Loucy (cell line): ENCODE measurements around the gene PTP4A1.

Experiments used
- EZH2phosphoT487 ChIP-seq: fragments of 200-600 bp; IDR thresholded peaks from 2 replicates; pipeline ENCODE4 v1.6.1; 2018; ENCODE audit warnings: antibody characterized with exemption, mild to moderate bottlenecking, moderate library complexity, borderline replicate concordance
- TF ChIP-seq, protein P1 (sequence below): fragments of 200-600 bp; sonication (generic); conservative IDR thresholded peaks from 2 replicates; pipeline ENCODE4 v1.5.1; 2014; ENCODE audit warnings: mild to moderate bottlenecking, antibody characterized with exemption, low read length

DNA sequence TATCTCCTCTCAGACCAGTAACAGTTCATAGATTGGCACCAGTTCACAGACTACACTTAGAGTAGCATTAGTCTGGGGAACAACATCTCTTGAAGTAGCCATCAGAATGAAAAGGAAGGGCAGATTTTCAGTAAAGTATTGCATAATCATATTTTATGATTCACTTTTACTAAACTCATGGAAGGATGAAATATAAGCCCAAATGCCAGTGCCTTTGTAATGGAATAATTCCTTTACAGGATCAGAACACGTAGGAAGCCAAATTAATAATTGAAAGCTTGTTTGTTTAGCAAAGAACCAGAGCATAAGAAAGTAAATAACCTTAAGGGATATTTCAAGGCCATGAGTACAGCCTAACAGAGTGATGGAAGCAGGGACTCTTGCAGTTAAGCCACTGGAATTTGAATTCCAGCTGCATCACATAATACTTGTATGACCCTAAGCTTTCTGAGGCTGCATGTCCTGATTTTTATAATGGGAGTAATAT is 11.4 kb upstream of the PTP4A1 start:
- no peak for TF ChIP-seq EZH2phosphoT487
- TF ChIP-seq, protein P1, sequence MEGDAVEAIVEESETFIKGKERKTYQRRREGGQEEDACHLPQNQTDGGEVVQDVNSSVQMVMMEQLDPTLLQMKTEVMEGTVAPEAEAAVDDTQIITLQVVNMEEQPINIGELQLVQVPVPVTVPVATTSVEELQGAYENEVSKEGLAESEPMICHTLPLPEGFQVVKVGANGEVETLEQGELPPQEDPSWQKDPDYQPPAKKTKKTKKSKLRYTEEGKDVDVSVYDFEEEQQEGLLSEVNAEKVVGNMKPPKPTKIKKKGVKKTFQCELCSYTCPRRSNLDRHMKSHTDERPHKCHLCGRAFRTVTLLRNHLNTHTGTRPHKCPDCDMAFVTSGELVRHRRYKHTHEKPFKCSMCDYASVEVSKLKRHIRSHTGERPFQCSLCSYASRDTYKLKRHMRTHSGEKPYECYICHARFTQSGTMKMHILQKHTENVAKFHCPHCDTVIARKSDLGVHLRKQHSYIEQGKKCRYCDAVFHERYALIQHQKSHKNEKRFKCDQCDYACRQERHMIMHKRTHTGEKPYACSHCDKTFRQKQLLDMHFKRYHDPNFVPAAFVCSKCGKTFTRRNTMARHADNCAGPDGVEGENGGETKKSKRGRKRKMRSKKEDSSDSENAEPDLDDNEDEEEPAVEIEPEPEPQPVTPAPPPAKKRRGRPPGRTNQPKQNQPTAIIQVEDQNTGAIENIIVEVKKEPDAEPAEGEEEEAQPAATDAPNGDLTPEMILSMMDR = no peak
